H1 (cell line): ENCODE results near the gene CRK. TPM values are rescaled to one million over a fixed set of nuclear protein-coding genes. Genes with fewer than 3 reads are reported as not detected.
A peak's percentile ranks its signal among the peaks of the same experiment; 100 is the strongest.

Experiments
- CTCF ChIP-seq, 3 experiments: IDR thresholded peaks; 1 replicate in 2 of 3; 2 replicates in 1 of 3; pipeline versions ENCODE4 v1.5.1 to v1.6.1; 2011; ENCODE audit warnings: low read length in 3 of 3, mild to moderate bottlenecking in 3 of 3, inconsistent platforms in 2 of 3, low read depth in 1 of 3, moderate library complexity in 1 of 3; ENCODE audit not compliant: insufficient read depth in 1 of 3; ENCODE audit errors: control extremely low read depth in 1 of 3
- HDAC2 ChIP-seq, 2 experiments: fragments of 300-600 bp in 1 of 2; sonication (generic) in 1 of 2; IDR thresholded peaks; 2 replicates each; pipeline ENCODE4 v1.6.1; 2011 to 2012; ENCODE audit warnings: low read depth in 2 of 2, low read length in 2 of 2, mild to moderate bottlenecking in 2 of 2, moderate library complexity in 2 of 2, borderline replicate concordance in 1 of 2, inconsistent platforms in 1 of 2
- KDM4A ChIP-seq: IDR thresholded peaks from one replicate; pipeline ENCODE4 v1.7.1; 2012; ENCODE audit warnings: low read depth, mild to moderate bottlenecking, moderate library complexity, low read length, inconsistent platforms; ENCODE audit not compliant: severe bottlenecking
- MAX ChIP-seq: IDR thresholded peaks from 2 replicates; pipeline ENCODE4 v1.6.1; 2012; ENCODE audit warnings: inconsistent platforms
- NRF1 ChIP-seq: IDR thresholded peaks from 2 replicates; pipeline ENCODE4 v1.6.1; 2011; ENCODE audit warnings: mild to moderate bottlenecking, low read depth, low read length, improper control_type of control experiment
- SIN3A ChIP-seq, 2 experiments: IDR thresholded peaks in 1 of 2; conservative IDR thresholded peaks in 1 of 2; 2 replicates each; pipeline ENCODE4 v1.6.1; 2011 to 2012; ENCODE audit warnings: low read length in 2 of 2, improper control_type of control experiment in 1 of 2, low read depth in 1 of 2, mild to moderate bottlenecking in 1 of 2
- SP2 ChIP-seq: IDR thresholded peaks from 2 replicates; pipeline ENCODE4 v1.6.1; 2012; ENCODE audit warnings: mild to moderate bottlenecking, low read length, inconsistent platforms
- polyA plus RNA-seq, 7 experiments: library from polyadenylated mRNA; depleted of rRNA in 3 of 7; stranded (reverse) in 5 of 7; unstranded in 2 of 7; fragments of >200 nt in 5 of 7; fragments of 200-250 nt in 2 of 7; gene quantifications; 1 replicate in 5 of 7; 2 replicates in 1 of 7; 4 replicates in 1 of 7; pipeline versions ENCODE4 v1.2.1 to v1.2.3, GENCODE V29; 2011 to 2013; ENCODE audit warnings: missing spikeins in 2 of 7, mixed read lengths in 2 of 7
- total RNA-seq: library from RNA; stranded (reverse); fragmentation: NEBNext Ultra II Directional; extraction: Animal tissue kit (Norgen Biotek cat#: 25700); gene quantifications from 2 replicates; pipeline ENCODE4 v1.2.1, GENCODE V29; 2021

Gene CRK
- total and polyA plus RNA-seq, 2 of the 8 experiments (the other 6 are each of a cell fraction or from before 2014, with no cell fraction given): 32.8 to 57.1 TPM

- TF ChIP-seq SIN3A (conservative IDR thresholded peaks at IDR 0.05 in 1 of 2, IDR thresholded peaks at IDR 0.05 in 1 of 2; ENCODE audit: low read depth in 1 of 2, low read length in 2 of 2) (peak in 1 of 2 experiments; percentile 42; a peak in 1 of 4 replicates), MAX (peak; percentile 65; the same call in 1 of the 2 replicates), KDM4A (peak; percentile 43), SP2 (no peak), CTCF (IDR thresholded peaks at IDR 0.05; ENCODE audit: control extremely low read depth in 1 of 3, insufficient read depth in 1 of 3, low read depth in 1 of 3, low read length in 3 of 3) (peak; percentile 4 to 54 (median 27); a peak in 2 of 4 replicates), NRF1 (no peak), HDAC2 (IDR thresholded peaks at IDR 0.05; ENCODE audit: borderline replicate concordance in 1 of 2, low read depth in 2 of 2, low read length in 2 of 2) (no peak)
Observed at GRCh38 chr17:1484676-1485422, 28.8 kb upstream of the CRK start (continued).
